ENCODE measurements around the gene SIX1.

- no peak for TF ChIP-seq PATZ1 (CRISPR knock-in tag; IDR thresholded peaks at IDR 0.05; ENCODE audit: borderline replicate concordance)
- no peak for TF ChIP-seq ESRRG (CRISPR knock-in tag; IDR thresholded peaks at IDR 0.05)
These were observed 1.4 kb downstream of the SIX1 start for GRCh38 chr14:60647837-60648248.

Measured in SK-N-SH treated with all-trans-retinoic acid at 6 μM for 48 hours (cell line).